Fibroblast of mammary gland (primary cell): ENCODE measurements around the gene DYNLT1.
"Not testable (repeated sequence)": the region's sequence is repeated elsewhere in the genome, so short reads cannot be mapped to it uniquely, and the experiment has no call there.

Experiments used
- DNase-seq: peaks from one replicate; pipeline ENCODE4 v3.0.0-alpha.2; 2010; ENCODE audit warnings: low read depth
- H3K4me3 ChIP-seq: 2 replicates; pipeline ENCODE4 v1.5.1; 2011; ENCODE audit warnings: low read depth, mild to moderate bottlenecking, low read length, moderate library complexity; ENCODE audit not compliant: control insufficient read depth
- TF ChIP-seq, protein P1 (sequence below): conservative IDR thresholded peaks from 2 replicates; pipeline ENCODE4 v1.5.1; 2011; ENCODE audit warnings: low read depth, low read length, inconsistent platforms; ENCODE audit not compliant: control insufficient read depth, insufficient read depth

Gene DYNLT1

GRCh38 chr6:158619922-158620801 is 24.4 kb downstream of the DYNLT1 start:
- no peak overlapping the region for H3K4me3 ChIP-seq
- TF ChIP-seq, protein P1, sequence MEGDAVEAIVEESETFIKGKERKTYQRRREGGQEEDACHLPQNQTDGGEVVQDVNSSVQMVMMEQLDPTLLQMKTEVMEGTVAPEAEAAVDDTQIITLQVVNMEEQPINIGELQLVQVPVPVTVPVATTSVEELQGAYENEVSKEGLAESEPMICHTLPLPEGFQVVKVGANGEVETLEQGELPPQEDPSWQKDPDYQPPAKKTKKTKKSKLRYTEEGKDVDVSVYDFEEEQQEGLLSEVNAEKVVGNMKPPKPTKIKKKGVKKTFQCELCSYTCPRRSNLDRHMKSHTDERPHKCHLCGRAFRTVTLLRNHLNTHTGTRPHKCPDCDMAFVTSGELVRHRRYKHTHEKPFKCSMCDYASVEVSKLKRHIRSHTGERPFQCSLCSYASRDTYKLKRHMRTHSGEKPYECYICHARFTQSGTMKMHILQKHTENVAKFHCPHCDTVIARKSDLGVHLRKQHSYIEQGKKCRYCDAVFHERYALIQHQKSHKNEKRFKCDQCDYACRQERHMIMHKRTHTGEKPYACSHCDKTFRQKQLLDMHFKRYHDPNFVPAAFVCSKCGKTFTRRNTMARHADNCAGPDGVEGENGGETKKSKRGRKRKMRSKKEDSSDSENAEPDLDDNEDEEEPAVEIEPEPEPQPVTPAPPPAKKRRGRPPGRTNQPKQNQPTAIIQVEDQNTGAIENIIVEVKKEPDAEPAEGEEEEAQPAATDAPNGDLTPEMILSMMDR = no peak
- DNase-seq = no peak

DNA sequence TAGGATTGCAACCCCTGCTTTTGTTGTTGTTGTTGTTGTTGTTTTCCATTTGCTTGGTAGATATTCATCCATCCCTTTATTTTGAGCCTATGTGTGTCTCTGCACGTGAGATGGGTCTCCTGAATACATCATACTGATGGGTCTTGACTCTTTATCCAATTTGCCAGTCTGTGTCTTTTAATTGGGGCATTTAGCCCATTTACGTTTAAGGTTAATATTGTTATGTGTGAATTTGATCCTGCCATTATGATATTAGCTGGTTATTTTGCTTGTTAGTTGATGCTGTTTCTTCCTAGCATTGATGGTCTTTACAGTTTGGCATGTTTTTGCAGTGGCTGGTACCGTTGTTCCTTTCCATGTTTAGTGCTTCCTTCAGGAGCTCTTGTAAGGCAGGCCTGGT is 26.3 kb downstream of the DYNLT1 start:
- H3K4me3 ChIP-seq, DNase-seq: not testable (repeated sequence)

DNA sequence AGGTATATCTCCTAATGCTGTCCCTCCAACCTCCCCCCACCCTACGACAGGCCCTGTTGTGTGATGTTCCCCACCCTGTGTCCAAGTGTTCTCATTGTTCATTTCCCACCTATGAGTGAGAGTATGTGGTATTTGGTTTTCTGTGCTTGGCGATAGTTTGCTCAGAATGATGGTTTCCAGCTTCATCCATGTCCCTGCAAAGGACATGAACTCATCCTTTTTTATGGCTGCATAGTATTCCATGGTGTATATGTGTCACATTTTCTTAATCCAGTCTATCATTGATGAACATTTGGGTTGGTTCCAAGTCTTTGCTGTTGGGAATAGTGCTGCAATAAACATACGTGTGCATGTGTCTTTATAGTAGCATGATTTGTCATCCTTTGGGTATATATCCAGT is 29.9 kb downstream of the DYNLT1 start:
- not testable (repeated sequence) for DNase-seq, H3K4me3 ChIP-seq

GRCh38 chr6:158611541-158612370 is 32.8 kb downstream of the DYNLT1 start:
- DNase-seq = no peak
- TF ChIP-seq, protein P1 = no peak
- H3K4me3 ChIP-seq = no peak overlapping the region

DNA sequence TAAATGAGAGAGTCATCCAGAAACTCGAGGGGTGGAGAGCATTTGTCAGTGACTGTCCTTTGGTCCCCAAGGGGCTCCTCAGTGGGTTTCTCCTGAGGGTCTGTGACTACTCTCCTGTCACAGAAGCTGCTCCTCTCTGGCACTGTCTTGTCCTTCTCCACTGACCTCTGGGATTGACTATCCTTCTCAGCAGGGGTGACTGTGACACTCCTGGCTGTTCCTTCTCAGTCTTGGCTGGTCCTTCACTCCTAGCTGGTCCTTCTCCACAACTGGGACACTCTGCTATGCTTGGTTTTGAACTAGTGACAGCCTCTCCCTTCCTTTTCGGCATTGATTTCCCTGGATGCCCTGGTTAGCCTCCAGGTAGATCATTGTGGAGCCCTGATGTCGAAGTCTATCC is 33.5 kb downstream of the DYNLT1 start:
- no peak for DNase-seq
- no peak overlapping the region for H3K4me3 ChIP-seq
- TF ChIP-seq, protein P1 = no peak

DNA sequence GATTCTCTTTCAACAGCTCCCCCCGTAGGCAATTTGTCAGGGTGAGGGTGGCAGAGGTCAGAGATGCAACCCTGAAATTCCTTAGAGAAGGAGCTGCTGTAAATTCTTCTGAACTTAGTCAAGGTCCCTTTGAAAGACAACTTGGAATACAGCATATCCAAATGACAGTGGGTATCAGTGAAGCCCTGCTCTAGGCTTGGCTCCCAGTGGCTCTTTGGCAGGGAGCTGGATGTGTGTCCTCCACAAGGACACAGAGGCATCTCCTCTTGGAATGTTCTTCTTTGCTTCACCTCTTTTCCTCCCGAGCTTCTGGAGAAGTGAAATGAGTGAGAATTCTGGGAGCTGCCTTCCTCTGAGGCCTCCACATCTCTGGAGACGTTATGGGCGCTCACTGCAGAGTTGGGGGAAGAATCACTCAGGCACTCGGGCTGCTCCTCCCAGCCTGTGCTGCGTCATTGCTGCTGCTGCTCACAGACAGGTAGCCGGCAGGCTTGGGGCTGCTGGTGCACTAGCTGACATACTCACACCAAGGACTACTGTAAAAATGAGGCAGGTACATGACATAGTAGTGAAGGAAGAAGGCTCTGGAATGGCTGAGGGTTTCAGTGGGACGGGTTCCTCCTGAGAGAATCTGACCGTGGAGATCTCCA is 34.1 kb downstream of the DYNLT1 start:
- no peak for DNase-seq
- H3K4me3 ChIP-seq = no peak overlapping the region
- TF ChIP-seq, protein P1 = no peak

GRCh38 chr6:158609455-158610155 is 34.9 kb downstream of the DYNLT1 start:
- DNase-seq = no peak
- TF ChIP-seq, protein P1 = no peak
- H3K4me3 ChIP-seq = no peak overlapping the region
